ENCODE data around the gene EMC6.
A peak's percentile ranks its signal among the peaks of the same experiment; 100 is the strongest.

EMC6 gene

DNA sequence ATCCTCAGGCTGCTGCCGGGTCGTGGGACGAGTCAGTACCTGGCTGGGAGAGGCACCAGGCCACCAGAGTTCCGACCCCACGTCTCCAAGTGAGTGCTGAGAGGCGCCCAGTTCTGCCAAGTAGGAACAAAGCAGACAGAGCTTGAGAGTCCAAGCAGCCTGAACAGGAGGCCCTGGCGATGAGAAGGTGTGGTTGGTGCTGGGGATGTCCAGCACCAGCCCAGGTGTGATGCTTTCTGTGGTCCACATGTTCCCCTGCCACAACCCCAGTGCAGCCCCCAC lies 11.1 kb upstream of the EMC6 start:
- Mint-ChIP-seq H3K27ac (no peak overlapping the region), H3K36me3 (ENCODE audit: low read depth) (peaks cover 4% of the 10 kb centered on the region), H3K9me3 (no peaks in the 10 kb centered on the region), H3K4me1 (peaks cover 5% of the 10 kb centered on the region), H3K4me3 (no peak overlapping the region), H3K27me3 (ENCODE audit: low read depth) (no peaks in the 10 kb centered on the region)
- TF ChIP-seq, protein P1, sequence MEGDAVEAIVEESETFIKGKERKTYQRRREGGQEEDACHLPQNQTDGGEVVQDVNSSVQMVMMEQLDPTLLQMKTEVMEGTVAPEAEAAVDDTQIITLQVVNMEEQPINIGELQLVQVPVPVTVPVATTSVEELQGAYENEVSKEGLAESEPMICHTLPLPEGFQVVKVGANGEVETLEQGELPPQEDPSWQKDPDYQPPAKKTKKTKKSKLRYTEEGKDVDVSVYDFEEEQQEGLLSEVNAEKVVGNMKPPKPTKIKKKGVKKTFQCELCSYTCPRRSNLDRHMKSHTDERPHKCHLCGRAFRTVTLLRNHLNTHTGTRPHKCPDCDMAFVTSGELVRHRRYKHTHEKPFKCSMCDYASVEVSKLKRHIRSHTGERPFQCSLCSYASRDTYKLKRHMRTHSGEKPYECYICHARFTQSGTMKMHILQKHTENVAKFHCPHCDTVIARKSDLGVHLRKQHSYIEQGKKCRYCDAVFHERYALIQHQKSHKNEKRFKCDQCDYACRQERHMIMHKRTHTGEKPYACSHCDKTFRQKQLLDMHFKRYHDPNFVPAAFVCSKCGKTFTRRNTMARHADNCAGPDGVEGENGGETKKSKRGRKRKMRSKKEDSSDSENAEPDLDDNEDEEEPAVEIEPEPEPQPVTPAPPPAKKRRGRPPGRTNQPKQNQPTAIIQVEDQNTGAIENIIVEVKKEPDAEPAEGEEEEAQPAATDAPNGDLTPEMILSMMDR (IDR thresholded peaks at IDR 0.05; ENCODE audit: unreplicated experiment in 3 of 3): no peak

DNA sequence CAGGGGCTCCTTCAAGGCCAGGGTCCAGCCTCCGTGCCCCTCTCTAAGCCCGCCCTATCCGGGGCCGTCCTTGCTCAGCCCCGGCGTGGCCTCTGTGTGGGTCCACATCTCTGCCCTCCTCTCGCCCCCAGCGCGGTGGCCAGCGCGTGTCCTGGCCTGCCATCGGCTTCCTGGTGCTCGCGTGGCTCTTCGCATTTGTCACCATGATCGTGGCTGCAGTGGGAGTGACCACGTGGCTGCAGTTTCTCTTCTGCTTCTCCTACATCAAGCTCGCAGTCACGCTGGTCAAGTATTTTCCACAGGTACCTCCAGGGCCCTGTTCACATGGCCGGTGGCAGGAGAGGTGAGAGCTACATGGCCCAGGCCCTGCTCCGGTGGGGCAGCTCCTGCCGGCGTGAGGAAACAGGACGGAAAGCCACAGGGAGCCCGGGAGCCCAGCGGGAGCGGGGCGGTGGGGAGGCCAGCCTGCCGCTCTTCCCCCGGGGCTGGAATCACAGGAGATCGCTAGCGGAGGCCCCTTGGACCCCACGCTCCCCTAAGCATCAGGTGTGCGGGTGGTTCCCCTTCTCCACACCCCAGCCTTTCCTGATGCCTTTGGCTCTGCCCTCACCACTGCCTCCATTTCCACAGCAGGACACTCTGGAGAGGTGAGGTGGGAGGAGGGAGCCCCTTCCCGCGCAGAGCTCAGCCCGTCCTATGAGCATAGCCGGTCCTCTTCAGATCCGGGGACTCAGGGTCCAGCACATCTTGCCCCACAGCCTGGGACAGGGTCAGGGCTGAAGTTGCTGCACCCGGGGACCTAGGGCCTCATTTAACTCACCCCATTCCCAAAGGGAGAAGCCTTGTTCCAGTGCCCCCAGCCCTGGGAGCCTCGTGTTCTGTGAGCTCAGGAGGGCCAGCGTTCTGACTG lies 10.5 kb upstream of the EMC6 start:
- TF ChIP-seq, protein P1 (IDR thresholded peaks at IDR 0.05; ENCODE audit: unreplicated experiment in 3 of 3): no peak
- H3K27me3 Mint-ChIP-seq (ENCODE audit: low read depth): no peaks in the 10 kb centered on the region
- peaks cover 5% of the 10 kb centered on the region for H3K4me1 Mint-ChIP-seq
- no peak overlapping the region for H3K27ac Mint-ChIP-seq
- H3K9me3 Mint-ChIP-seq: no peaks in the 10 kb centered on the region
- H3K36me3 Mint-ChIP-seq (ENCODE audit: low read depth): peaks cover 7% of the 10 kb centered on the region
- H3K4me3 Mint-ChIP-seq: no peak overlapping the region

DNA sequence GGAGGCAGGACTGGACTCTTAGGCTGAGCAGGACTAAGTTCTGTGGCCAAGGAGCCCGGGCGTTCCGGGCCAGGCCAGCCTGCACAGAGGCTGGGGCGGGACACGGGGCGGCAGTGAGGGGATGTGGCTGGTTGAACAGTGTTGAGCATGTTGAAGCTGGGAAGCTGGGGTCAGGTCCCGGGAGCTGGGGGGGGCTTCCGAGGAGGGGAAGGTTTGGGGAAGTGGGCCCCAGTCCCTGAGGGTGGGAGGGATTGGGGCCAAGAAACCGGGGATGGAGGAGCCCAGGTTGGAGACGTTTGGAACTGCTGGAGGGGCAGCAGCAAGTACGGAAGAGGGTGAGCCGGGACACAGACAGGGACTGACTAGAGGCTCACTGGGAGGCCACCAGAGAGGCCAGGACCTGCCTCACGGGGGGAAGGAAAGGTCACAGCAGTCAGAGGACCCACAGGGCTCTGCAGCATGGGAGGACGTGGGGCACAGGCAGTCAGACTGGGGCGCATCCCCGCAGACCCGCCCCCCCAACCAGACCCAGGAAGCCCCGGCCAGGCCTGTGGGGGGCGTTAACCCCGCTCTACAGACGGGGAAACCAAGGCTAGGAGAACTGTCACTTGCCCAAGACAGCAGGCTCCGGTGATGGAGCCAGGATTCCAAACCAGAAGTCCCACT lies 9.7 kb upstream of the EMC6 start:
- TF ChIP-seq, protein P1 (IDR thresholded peaks at IDR 0.05; ENCODE audit: unreplicated experiment in 3 of 3): no peak
- no peaks in the 10 kb centered on the region for H3K27me3 Mint-ChIP-seq (ENCODE audit: low read depth)
- peak overlapping the region in 1 of 3 experiments; percentile 42 for H3K27ac Mint-ChIP-seq

DNA sequence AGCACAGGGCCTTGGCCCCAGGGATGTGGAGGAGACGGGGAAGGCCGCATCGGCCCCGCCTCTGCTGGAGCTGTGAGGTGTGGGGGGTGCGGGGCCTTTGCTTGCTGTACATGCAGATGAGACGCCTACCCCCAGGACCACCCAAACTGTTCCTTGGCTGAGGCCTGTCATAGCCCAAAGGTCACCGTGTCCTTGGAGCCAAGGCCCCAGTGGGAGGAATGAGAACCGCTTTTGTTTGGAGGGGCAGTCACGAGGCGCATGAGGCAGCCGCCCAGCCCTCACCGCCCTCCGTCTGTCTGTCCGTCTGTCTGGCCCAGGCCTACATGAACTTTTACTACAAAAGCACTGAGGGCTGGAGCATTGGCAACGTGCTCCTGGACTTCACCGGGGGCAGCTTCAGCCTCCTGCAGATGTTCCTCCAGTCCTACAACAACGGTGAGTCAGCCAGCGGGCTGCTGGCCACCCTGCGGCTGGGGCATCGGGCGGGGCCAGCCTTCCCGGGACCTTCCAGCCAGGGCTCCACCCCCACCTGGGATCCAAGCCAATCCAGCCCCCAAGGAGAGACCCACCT lies 9.0 kb upstream of the EMC6 start:
- peak overlapping the region in 1 of 3 experiments; percentile 42 for H3K27ac Mint-ChIP-seq
- peaks cover 5% of the 10 kb centered on the region for H3K4me1 Mint-ChIP-seq
- H3K4me3 Mint-ChIP-seq: no peak overlapping the region
- H3K27me3 Mint-ChIP-seq (ENCODE audit: low read depth): no peaks in the 10 kb centered on the region
- no peaks in the 10 kb centered on the region for H3K9me3 Mint-ChIP-seq
- TF ChIP-seq, protein P1 (IDR thresholded peaks at IDR 0.05; ENCODE audit: unreplicated experiment in 3 of 3): no peak
- H3K36me3 Mint-ChIP-seq (ENCODE audit: low read depth): peaks cover 14% of the 10 kb centered on the region

More for the DNA sequence above, 9.7 kb upstream of the EMC6 start:
- peaks cover 7% of the 10 kb centered on the region for H3K36me3 Mint-ChIP-seq (ENCODE audit: low read depth)
- peaks cover 5% of the 10 kb centered on the region for H3K4me1 Mint-ChIP-seq
- no peak overlapping the region for H3K4me3 Mint-ChIP-seq
- no peaks in the 10 kb centered on the region for H3K9me3 Mint-ChIP-seq

DNA sequence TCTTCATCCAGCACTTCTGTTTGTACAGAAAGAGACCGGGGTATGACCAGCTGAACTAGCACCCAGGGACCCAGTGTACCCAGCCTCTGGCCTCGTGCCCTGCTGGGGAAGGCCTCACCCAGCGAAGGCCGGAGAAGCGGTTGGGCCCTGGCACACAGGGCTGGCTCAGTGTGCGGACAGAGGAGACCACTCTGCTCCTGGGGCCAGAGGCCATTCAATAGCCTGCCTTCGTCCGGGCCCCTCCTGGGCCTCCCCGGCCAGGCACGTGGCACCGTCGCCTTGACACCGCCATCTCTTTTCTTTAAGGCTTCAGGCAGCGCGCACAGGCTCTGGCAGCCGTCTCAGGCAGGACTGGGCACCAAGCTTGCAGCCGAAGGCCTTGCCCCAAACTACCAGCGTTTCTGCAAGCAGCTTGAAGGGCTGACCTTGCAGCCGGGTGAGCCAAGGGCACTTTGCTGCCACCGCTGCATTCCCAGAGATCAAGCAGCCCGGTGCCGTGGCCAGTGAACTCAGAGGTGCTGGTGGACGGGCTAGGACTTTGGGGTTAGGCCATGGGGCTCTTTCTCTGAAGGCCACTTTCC lies 8.2 kb upstream of the EMC6 start:
- Mint-ChIP-seq H3K27ac (peak overlapping the region in 1 of 3 experiments; percentile 42), H3K36me3 (ENCODE audit: low read depth) (peaks cover 20% of the 10 kb centered on the region), H3K4me1 (peaks cover 11% of the 10 kb centered on the region), H3K4me3 (no peak overlapping the region), H3K9me3 (no peaks in the 10 kb centered on the region), H3K27me3 (ENCODE audit: low read depth) (no peaks in the 10 kb centered on the region)
- TF ChIP-seq, protein P1 (IDR thresholded peaks at IDR 0.05; ENCODE audit: unreplicated experiment in 3 of 3): no peak
